ENCODE results near the gene ARHGAP18.

ARHGAP18 gene

DNA sequence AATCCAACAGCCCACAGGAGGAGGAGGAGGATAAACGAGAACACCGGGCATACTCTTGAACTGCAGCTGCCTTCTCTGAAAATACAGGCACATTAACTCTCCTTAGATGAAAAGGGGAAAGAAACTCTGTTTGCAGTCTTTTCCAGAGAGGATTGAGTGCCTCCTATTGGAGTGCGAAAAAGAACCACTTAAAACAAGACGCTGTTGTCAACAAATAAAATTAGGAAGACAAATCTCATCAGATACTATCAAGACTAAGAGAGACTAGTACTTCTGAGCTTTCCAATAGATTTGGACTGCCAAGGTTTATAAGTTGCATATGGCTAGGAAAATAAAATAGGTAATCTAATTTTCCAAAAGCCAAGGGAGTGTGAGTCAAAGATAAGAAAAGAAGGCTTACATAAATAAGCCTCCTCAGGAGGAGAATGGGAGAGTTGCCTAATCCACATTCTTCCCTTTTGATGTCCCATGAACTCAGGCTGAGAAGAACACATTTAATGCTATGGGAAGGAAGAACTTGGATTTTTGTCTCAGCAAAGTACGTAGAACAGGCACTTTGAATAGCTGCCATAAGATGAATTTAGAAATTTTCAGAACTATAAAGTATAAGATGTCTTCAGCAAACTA is 154.7 kb downstream of the ARHGAP18 start:
- TF ChIP-seq, protein P1, sequence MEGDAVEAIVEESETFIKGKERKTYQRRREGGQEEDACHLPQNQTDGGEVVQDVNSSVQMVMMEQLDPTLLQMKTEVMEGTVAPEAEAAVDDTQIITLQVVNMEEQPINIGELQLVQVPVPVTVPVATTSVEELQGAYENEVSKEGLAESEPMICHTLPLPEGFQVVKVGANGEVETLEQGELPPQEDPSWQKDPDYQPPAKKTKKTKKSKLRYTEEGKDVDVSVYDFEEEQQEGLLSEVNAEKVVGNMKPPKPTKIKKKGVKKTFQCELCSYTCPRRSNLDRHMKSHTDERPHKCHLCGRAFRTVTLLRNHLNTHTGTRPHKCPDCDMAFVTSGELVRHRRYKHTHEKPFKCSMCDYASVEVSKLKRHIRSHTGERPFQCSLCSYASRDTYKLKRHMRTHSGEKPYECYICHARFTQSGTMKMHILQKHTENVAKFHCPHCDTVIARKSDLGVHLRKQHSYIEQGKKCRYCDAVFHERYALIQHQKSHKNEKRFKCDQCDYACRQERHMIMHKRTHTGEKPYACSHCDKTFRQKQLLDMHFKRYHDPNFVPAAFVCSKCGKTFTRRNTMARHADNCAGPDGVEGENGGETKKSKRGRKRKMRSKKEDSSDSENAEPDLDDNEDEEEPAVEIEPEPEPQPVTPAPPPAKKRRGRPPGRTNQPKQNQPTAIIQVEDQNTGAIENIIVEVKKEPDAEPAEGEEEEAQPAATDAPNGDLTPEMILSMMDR (IDR thresholded peaks at IDR 0.05), result no peak

DNA sequence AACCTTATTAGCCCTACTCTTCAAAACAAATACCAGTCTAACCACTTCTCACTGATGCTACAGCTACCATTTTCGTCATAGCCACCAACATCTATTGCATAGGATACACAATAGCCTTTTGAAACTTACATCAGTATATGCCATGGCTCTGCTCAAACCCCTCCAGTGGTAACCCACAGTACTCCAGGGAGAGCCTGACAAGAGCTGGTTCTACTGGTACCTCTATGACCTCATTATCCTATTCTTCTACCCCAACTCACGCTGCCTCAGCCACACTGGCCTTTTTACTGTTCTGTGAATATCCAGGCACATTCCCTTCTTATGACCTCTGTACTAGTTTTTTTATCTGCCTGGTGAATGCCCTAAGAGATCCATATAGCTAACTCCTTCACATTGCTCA is 157.6 kb downstream of the ARHGAP18 start:
- no peak overlapping the region for H3K27ac ChIP-seq
- no peak overlapping the region for H3K4me3 ChIP-seq (ENCODE audit: low read depth in 1 of 2, low read length in 1 of 2)
- no peaks in the 10 kb centered on the region for H3K9me3 ChIP-seq
- TF ChIP-seq, protein P1 (IDR thresholded peaks at IDR 0.05), result no peak
- H3K4me1 ChIP-seq (ENCODE audit: control insufficient read depth in 1 of 2, insufficient read depth in 1 of 2, low read depth in 1 of 2, low read length in 1 of 2), result no peaks in the 10 kb centered on the region
- no peaks in the 10 kb centered on the region for H3K36me3 ChIP-seq
- no peaks in the 10 kb centered on the region for H3K27me3 ChIP-seq

More for the DNA sequence above, 154.7 kb downstream of the ARHGAP18 start:
- Histone ChIP-seq H3K27ac (no peak overlapping the region), H3K9me3 (no peaks in the 10 kb centered on the region), H3K4me1 (ENCODE audit: control insufficient read depth in 1 of 2, insufficient read depth in 1 of 2, low read depth in 1 of 2, low read length in 1 of 2) (no peaks in the 10 kb centered on the region), H3K27me3 (no peaks in the 10 kb centered on the region), H3K36me3 (no peaks in the 10 kb centered on the region), H3K4me3 (ENCODE audit: low read depth in 1 of 2, low read length in 1 of 2) (no peak overlapping the region)

DNA sequence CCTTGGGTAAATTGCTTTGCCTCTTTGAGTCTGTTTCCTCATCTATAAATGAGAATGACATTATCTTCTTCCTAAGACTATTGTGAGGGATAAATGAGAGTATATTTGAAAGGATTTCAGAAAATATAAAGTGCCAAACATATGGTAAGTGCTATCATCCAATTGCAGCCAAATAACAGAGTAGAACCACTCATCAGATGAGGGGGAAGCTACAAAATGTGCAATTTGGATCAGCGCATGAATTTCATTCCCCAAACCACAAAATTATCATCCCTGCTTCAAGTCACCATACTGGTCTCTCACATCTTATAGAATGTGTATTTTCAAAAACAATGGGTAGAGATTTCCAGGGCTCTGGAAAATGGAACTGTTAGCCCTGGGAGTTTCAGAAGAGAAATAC is 158.5 kb downstream of the ARHGAP18 start:
- TF ChIP-seq, protein P1 (IDR thresholded peaks at IDR 0.05), result no peak
- H3K4me3 ChIP-seq (ENCODE audit: low read depth in 1 of 2, low read length in 1 of 2), result no peak overlapping the region
- H3K27me3 ChIP-seq, result no peaks in the 10 kb centered on the region
- no peaks in the 10 kb centered on the region for H3K36me3 ChIP-seq
- H3K27ac ChIP-seq, result no peak overlapping the region
- H3K4me1 ChIP-seq (ENCODE audit: control insufficient read depth in 1 of 2, insufficient read depth in 1 of 2, low read depth in 1 of 2, low read length in 1 of 2), result no peaks in the 10 kb centered on the region
- no peaks in the 10 kb centered on the region for H3K9me3 ChIP-seq

GRCh38 chr6:129546702-129547101 is 163.3 kb downstream of the ARHGAP18 start:
- Histone ChIP-seq H3K9me3 (no peaks in the 10 kb centered on the region), H3K36me3 (no peaks in the 10 kb centered on the region), H3K27ac (no peak overlapping the region), H3K4me3 (ENCODE audit: low read depth in 1 of 2, low read length in 1 of 2) (no peak overlapping the region), H3K4me1 (ENCODE audit: control insufficient read depth in 1 of 2, insufficient read depth in 1 of 2, low read depth in 1 of 2, low read length in 1 of 2) (no peaks in the 10 kb centered on the region), H3K27me3 (no peaks in the 10 kb centered on the region)
- TF ChIP-seq, protein P1 (IDR thresholded peaks at IDR 0.05), result no peak

DNA sequence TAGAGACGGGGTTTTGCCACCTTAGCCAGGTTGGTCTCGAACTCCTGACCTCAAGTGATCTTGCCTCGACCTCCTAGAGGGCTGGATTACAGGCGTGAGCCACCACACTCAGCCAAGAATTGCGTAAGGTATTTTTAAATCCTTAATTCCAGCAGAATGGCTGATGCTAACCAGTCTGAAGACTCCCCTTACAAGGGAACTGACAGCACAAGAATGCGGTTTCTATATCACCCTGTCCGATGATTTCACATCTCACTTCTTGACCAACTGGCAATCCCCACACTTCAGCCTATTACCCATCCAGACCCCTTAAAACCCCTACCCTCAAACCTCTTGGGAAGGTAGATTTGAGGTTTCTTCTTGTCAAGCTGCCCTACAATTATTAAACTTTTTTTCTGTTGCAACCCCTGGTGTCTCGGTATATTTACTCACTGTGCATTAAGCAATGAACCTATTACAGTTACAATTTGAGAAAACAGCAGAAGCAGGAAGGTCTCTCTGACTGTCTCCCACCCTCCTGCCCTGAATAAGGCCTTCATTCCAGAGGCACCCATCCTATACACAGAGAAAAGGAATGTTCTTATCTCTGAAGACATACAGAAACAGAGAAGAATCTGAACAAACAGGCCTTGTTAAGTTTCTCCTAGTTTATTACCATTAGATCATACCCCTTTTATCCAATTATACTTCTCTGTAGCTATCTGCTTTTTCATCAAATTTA is 164.9 kb downstream of the ARHGAP18 start:
- TF ChIP-seq, protein P1 (IDR thresholded peaks at IDR 0.05), result no peak
- no peaks in the 10 kb centered on the region for H3K4me1 ChIP-seq (ENCODE audit: control insufficient read depth in 1 of 2, insufficient read depth in 1 of 2, low read depth in 1 of 2, low read length in 1 of 2)
- H3K27me3 ChIP-seq, result no peaks in the 10 kb centered on the region
- H3K9me3 ChIP-seq, result no peaks in the 10 kb centered on the region
- no peaks in the 10 kb centered on the region for H3K36me3 ChIP-seq
- H3K27ac ChIP-seq, result no peak overlapping the region
- H3K4me3 ChIP-seq (ENCODE audit: low read depth in 1 of 2, low read length in 1 of 2), result no peak overlapping the region
